IMR-90 (cell line): ENCODE results near the gene ACSM3. TPM values are rescaled to one million over a fixed set of nuclear protein-coding genes. Genes with fewer than 3 reads are reported as not detected.

Experiments
- ATAC-seq: fragments of 200-7000 bp; cut with Tn5 transposase; 2 replicates; pipeline ENCODE4 v1.9.1; 2020; ENCODE audit warnings: low read depth, mild to moderate bottlenecking, moderate library complexity
- BruUV-seq: library from RNA; stranded (reverse); fragments of 400-500 nt; replicated peaks from 2 replicates; lab custom pipeline; 2021; lab: Mats Ljungman, UMichigan
- CTCF ChIA-PET: fragments of 300-600 bp; formaldehyde crosslinking; extraction: SDS; loops from one replicate; lab custom pipeline; 2021; ENCODE audit warnings: antibody characterized with exemption; lab: Yijun Ruan, JAX
- POLR2A ChIA-PET: fragments of 300-600 bp; sonication (Branson Sonifier 250); formaldehyde crosslinking; loops from one replicate; lab custom pipeline; 2022; ENCODE audit warnings: antibody characterized with exemption; ENCODE audit not compliant: unreplicated experiment; lab: Charles Lee
- DNase-seq: peaks from one replicate; pipeline ENCODE4 v3.0.0; 2013
- H2AFZ ChIP-seq: replicated peaks from 2 replicates; pipeline ENCODE3; 2013; ENCODE audit warnings: low read length, mild to moderate bottlenecking; ENCODE audit not compliant: poor library complexity
- H2AK5ac ChIP-seq: 2 replicates; pipeline ENCODE4 v1.6.1; 2013; ENCODE audit warnings: low read depth, low read length, inconsistent platforms
- H2AK9ac ChIP-seq: replicated peaks from 2 replicates; pipeline ENCODE3; 2013; ENCODE audit warnings: mild to moderate bottlenecking, low read depth, low read length, moderate library complexity; ENCODE audit not compliant: poor library complexity
- H2BK120ac ChIP-seq: 2 replicates; pipeline ENCODE4 v1.6.1; 2013; ENCODE audit warnings: low read depth, low read length, inconsistent platforms
- H2BK15ac ChIP-seq: 3 replicates; pipeline ENCODE4 v1.6.1; 2013; ENCODE audit warnings: low read depth, low read length, inconsistent platforms
- H2BK20ac ChIP-seq: 2 replicates; pipeline ENCODE4 v1.6.1; 2013; ENCODE audit warnings: low read depth, mild to moderate bottlenecking, inconsistent platforms, low read length, moderate library complexity
- H2BK5ac ChIP-seq: 2 replicates; pipeline ENCODE4 v1.6.1; 2013; ENCODE audit warnings: mild to moderate bottlenecking, low read depth, low read length, inconsistent platforms; ENCODE audit not compliant: poor library complexity, severe bottlenecking
- H3K14ac ChIP-seq: replicated peaks from 2 replicates; pipeline ENCODE4 v1.6.1; 2013; ENCODE audit warnings: low read depth, low read length, inconsistent platforms
- H3K18ac ChIP-seq: 2 replicates; pipeline ENCODE4 v1.6.1; 2013; ENCODE audit warnings: low read depth, low read length, control low read depth
- H3K23ac ChIP-seq: 2 replicates; pipeline ENCODE4 v1.6.1; 2013; ENCODE audit warnings: low read depth, low read length, inconsistent platforms
- H3K27ac ChIP-seq: 2 replicates; pipeline ENCODE4 v1.5.1; 2013; ENCODE audit warnings: mild to moderate bottlenecking, control low read depth, low read length; ENCODE audit not compliant: insufficient read depth
- H3K27me3 ChIP-seq: 2 replicates; pipeline ENCODE4 v1.6.1; 2013; ENCODE audit warnings: low read length; ENCODE audit not compliant: control insufficient read depth, insufficient read depth
- H3K36me3 ChIP-seq: 2 replicates; pipeline ENCODE4 v1.6.1; 2013; ENCODE audit warnings: low read length, mixed read lengths; ENCODE audit not compliant: control insufficient read depth, insufficient read depth
- H3K4ac ChIP-seq: 2 replicates; pipeline ENCODE4 v1.6.1; 2013; ENCODE audit warnings: low read depth, low read length, inconsistent platforms
- H3K4me1 ChIP-seq: 2 replicates; pipeline ENCODE4 v1.6.1; 2013; ENCODE audit warnings: low read length, mixed read lengths; ENCODE audit not compliant: control insufficient read depth, insufficient read depth
- H3K4me2 ChIP-seq: 2 replicates; pipeline ENCODE4 v1.6.1; 2013; ENCODE audit warnings: low read depth, mild to moderate bottlenecking, control low read depth, low read length, moderate library complexity
- H3K4me3 ChIP-seq: 2 replicates; pipeline ENCODE4 v1.5.1; 2013; ENCODE audit warnings: low read depth, mild to moderate bottlenecking, control low read depth, low read length, moderate library complexity; ENCODE audit not compliant: insufficient read depth
- H3K56ac ChIP-seq: 2 replicates; pipeline ENCODE4 v1.6.1; 2013; ENCODE audit warnings: low read length, inconsistent platforms; ENCODE audit not compliant: insufficient read depth; ENCODE audit errors: extremely low read depth
- H3K79me1 ChIP-seq, 2 experiments: 2 replicates each; pipeline ENCODE4 v1.6.1; 2013; ENCODE audit warnings: low read length in 2 of 2, inconsistent platforms in 1 of 2, low read depth in 1 of 2
- H3K9ac ChIP-seq: 2 replicates; pipeline ENCODE4 v1.6.1; 2013; ENCODE audit warnings: low read depth, low read length, control low read depth
- H3K9me1 ChIP-seq: 2 replicates; pipeline ENCODE4 v1.6.1; 2013; ENCODE audit warnings: low read length, inconsistent platforms; ENCODE audit not compliant: insufficient read depth
- H3K9me3 ChIP-seq: 2 replicates; pipeline ENCODE4 v1.6.1; 2013; ENCODE audit warnings: low read length; ENCODE audit not compliant: control insufficient read depth, insufficient read depth
- H4K20me1 ChIP-seq: 2 replicates; pipeline ENCODE4 v1.6.1; 2013; ENCODE audit warnings: low read length, inconsistent platforms; ENCODE audit not compliant: insufficient read depth
- H4K5ac ChIP-seq: 2 replicates; pipeline ENCODE4 v1.6.1; 2013; ENCODE audit warnings: mild to moderate bottlenecking, low read depth, low read length, control low read depth
- H4K8ac ChIP-seq, 2 experiments: 2 replicates each; pipeline ENCODE4 v1.6.1; 2013; ENCODE audit warnings: low read depth in 2 of 2, low read length in 2 of 2, control low read depth in 1 of 2, inconsistent platforms in 1 of 2
- H4K91ac ChIP-seq: 2 replicates; pipeline ENCODE4 v1.6.1; 2013; ENCODE audit warnings: low read depth, low read length, inconsistent platforms; ENCODE audit not compliant: insufficient read depth
- BHLHE40 ChIP-seq: fragments of 150-350 bp; IDR thresholded peaks from 2 replicates; pipeline ENCODE4 v1.6.1; 2016; ENCODE audit warnings: mild to moderate bottlenecking, low read depth, low read length
- CEBPB ChIP-seq: IDR thresholded peaks from 2 replicates; pipeline ENCODE4 v1.6.1; 2012; ENCODE audit warnings: low read depth, low read length, improper control_type of control experiment
- CHD1 ChIP-seq: IDR thresholded peaks from 2 replicates; pipeline ENCODE4 v1.6.1; 2012; ENCODE audit warnings: low read depth, low read length, improper control_type of control experiment
- CTCF ChIP-seq: conservative IDR thresholded peaks from 2 replicates; pipeline ENCODE4 v1.5.1; 2012; ENCODE audit warnings: mild to moderate bottlenecking, low read depth, low read length, improper control_type of control experiment
- ELK1 ChIP-seq: fragments of 150-350 bp; IDR thresholded peaks from 2 replicates; pipeline ENCODE4 v1.6.1; 2016; ENCODE audit warnings: low read depth, mild to moderate bottlenecking, low read length, moderate library complexity, borderline replicate concordance
- FOS ChIP-seq: fragments of 150-350 bp; IDR thresholded peaks from 2 replicates; pipeline ENCODE4 v1.6.1; 2016; ENCODE audit warnings: low read depth, low read length
- MAFK ChIP-seq: IDR thresholded peaks from 2 replicates; pipeline ENCODE4 v1.6.1; 2012; ENCODE audit warnings: low read depth, low read length, improper control_type of control experiment
- MAZ ChIP-seq: IDR thresholded peaks from 2 replicates; pipeline ENCODE4 v1.6.1; 2012; ENCODE audit warnings: low read depth, mild to moderate bottlenecking, low read length, improper control_type of control experiment, moderate library complexity, borderline replicate concordance
- MXI1 ChIP-seq: IDR thresholded peaks from 2 replicates; pipeline ENCODE4 v1.6.1; 2012; ENCODE audit warnings: low read depth, mild to moderate bottlenecking, low read length, moderate library complexity, borderline replicate concordance
- NFE2L2 ChIP-seq: fragments of 150-350 bp; IDR thresholded peaks from 2 replicates; pipeline ENCODE4 v1.6.1; 2016; ENCODE audit warnings: low read depth, mild to moderate bottlenecking, low read length
- POLR2A ChIP-seq: IDR thresholded peaks from 2 replicates; pipeline ENCODE4 v1.6.1; 2012; ENCODE audit warnings: mild to moderate bottlenecking, low read depth, low read length
- RAD21 ChIP-seq: IDR thresholded peaks from 2 replicates; pipeline ENCODE4 v1.6.1; 2012; ENCODE audit warnings: low read length, improper control_type of control experiment
- RCOR1 ChIP-seq: IDR thresholded peaks from 2 replicates; pipeline ENCODE4 v1.6.1; 2012; ENCODE audit warnings: mild to moderate bottlenecking, low read length, improper control_type of control experiment; ENCODE audit not compliant: insufficient replicate concordance
- RFX5 ChIP-seq: IDR thresholded peaks from 2 replicates; pipeline ENCODE4 v1.8.0; 2012; ENCODE audit warnings: low read depth, mild to moderate bottlenecking, low read length, moderate library complexity
- SMC3 ChIP-seq: fragments of 150-350 bp; IDR thresholded peaks from 2 replicates; pipeline ENCODE4 v1.6.1; 2016; ENCODE audit warnings: low read depth, mild to moderate bottlenecking, antibody characterized with exemption, low read length, moderate library complexity
- USF2 ChIP-seq: fragments of 150-350 bp; IDR thresholded peaks from 2 replicates; pipeline ENCODE4 v1.6.1; 2017; ENCODE audit warnings: mild to moderate bottlenecking, antibody characterized with exemption, low read length, low read depth
- WGBS, 2 experiments: methylation state at CpG; one replicate each; pipeline versions ENCODE4 v1.1.5 to v1.1.7; 2013; ENCODE audit warnings: missing lambda C conversion rate in 2 of 2; ENCODE audit not compliant: insufficient read length in 1 of 2; ENCODE audit errors: extremely low coverage in 2 of 2; 5-methylcytosine and 5-hydroxymethylcytosine counted together
- dilution Hi-C: fragments of 300-500 bp; cut with HindIII; formaldehyde crosslinking; loops from one replicate; pipeline ENCODE4 v1.14.3; 2018; ENCODE audit warnings: low sequenced_read_pairs; ENCODE audit not compliant: unreplicated experiment
- in situ Hi-C: fragments of 300-500 bp; cut with MboI; formaldehyde crosslinking; loops from 3 replicates; pipeline ENCODE4 v1.14.3; 2019; ENCODE audit warnings: low sequenced_read_pairs, inconsistent platforms, mixed read lengths
- intact Hi-C: fragments of 100-400 bp; cut with micrococcal nuclease; formaldehyde crosslinking; loops from 2 replicates; pipeline ENCODE4 v1.10.0; 2022
- polyA plus RNA-seq, 3 experiments: library from polyadenylated mRNA; depleted of rRNA; stranded (reverse); fragments of >200 nt; gene quantifications; 2 replicates each; pipeline ENCODE4 v1.2.3, GENCODE V29; 2012; ENCODE audit warnings: low replicate concordance in 1 of 3
- total RNA-seq: library from RNA; depleted of rRNA; stranded (reverse); fragments of >200 nt; gene quantifications from 2 replicates; pipeline ENCODE4 v1.2.3, GENCODE V29; 2012

The ACSM3 gene
- total and polyA plus RNA-seq, 2 of the 4 experiments (the other 2 are of a cell fraction): 0.50 to 0.54 TPM

GRCh38 chr16:20735490-20735889 lies 28.3 kb upstream of the ACSM3 start:
- Histone ChIP-seq H2BK20ac (no peak overlapping the region), H3K9me3 (no peaks in the 10 kb centered on the region), H3K36me3 (peaks cover 21% of the 10 kb centered on the region), H3K14ac (no peak overlapping the region), H2AK5ac (no peak overlapping the region), H3K9me1 (no peaks in the 10 kb centered on the region), H2BK120ac (no peak overlapping the region), H3K23ac (no peak overlapping the region), H3K27ac (no peak overlapping the region), H4K91ac (no peak overlapping the region), H2BK5ac (no peak overlapping the region), H4K5ac (no peak overlapping the region), H2BK15ac (no peak overlapping the region), H3K9ac (no peak overlapping the region), H2AFZ (no peak overlapping the region), H3K27me3 (no peaks in the 10 kb centered on the region), H3K4me1 (peaks cover 2% of the 10 kb centered on the region), H4K8ac (no peak overlapping the region), H3K56ac (no peak overlapping the region), H4K20me1 (peaks cover 21% of the 10 kb centered on the region), H3K18ac (no peak overlapping the region), H2AK9ac (no peak overlapping the region), H3K4ac (no peak overlapping the region), H3K4me3 (no peak overlapping the region), H3K79me1 (peaks cover 18 to 20% of the 10 kb centered on the region in 2 experiments), H3K4me2 (no peak overlapping the region)
- CTCF ChIA-PET: no interaction called here
- in situ Hi-C loops (no loop called here), intact Hi-C loops (no loop called here), dilution Hi-C loops (no loop called here)
- no peak for TF ChIP-seq CTCF
- no peak for TF ChIP-seq CHD1
- TF ChIP-seq SMC3: no peak
- no peak for TF ChIP-seq MAZ
- no peak for TF ChIP-seq USF2
- no peak for TF ChIP-seq MXI1
- no peak for TF ChIP-seq MAFK
- no peak for TF ChIP-seq BHLHE40
- TF ChIP-seq RCOR1: no peak
- TF ChIP-seq ELK1: no peak
- TF ChIP-seq RFX5: no peak
- no peak for TF ChIP-seq CEBPB
- TF ChIP-seq RAD21: no peak
- TF ChIP-seq NFE2L2: no peak
- TF ChIP-seq FOS: no peak
- no peak for TF ChIP-seq POLR2A
- DNase-seq (peak; percentile 18), ATAC-seq (no peak)
- WGBS, 2 experiments: no CpG with 5 or more reads among the region's 1 CpG
- POLR2A ChIA-PET: interaction anchor here (0.6 kb wide), 1 partner anchor 1214 kb away, joined by 9 read pairs; the partner anchor contains the start of gene GDE1
- BruUV-seq: no TSS peak
